Smooth muscle cell (in vitro differentiated cells): Measurements from ENCODE around the gene TEKTIP1. TPM values are rescaled to one million over a fixed set of nuclear protein-coding genes. Genes with fewer than 3 reads are reported as not detected.

Experiments used
- DNase-seq: peaks from one replicate; lab custom pipeline; 2025; ENCODE audit not compliant: unreplicated experiment; lab: John Stamatoyannopoulos, UW
- H2AFZ ChIP-seq: fragments of 200-600 bp; sonication (generic); 2 replicates; pipeline ENCODE4 v1.6.0; 2016; ENCODE audit warnings: antibody characterized with exemption, low read depth, mild to moderate bottlenecking
- H3F3A ChIP-seq: fragments of 200-600 bp; sonication (generic); 2 replicates; pipeline ENCODE4 v1.6.0; 2017; ENCODE audit warnings: antibody characterized with exemption, low read depth
- H3K27ac ChIP-seq: fragments of 200-600 bp; sonication (generic); 2 replicates; pipeline ENCODE4 v1.5.1; 2016; ENCODE audit warnings: low read depth, mild to moderate bottlenecking
- H3K27me3 ChIP-seq: fragments of 200-600 bp; sonication (generic); 2 replicates; pipeline ENCODE4 v1.6.1; 2016; ENCODE audit warnings: low read depth, mild to moderate bottlenecking
- H3K36me3 ChIP-seq: fragments of 200-600 bp; sonication (generic); 2 replicates; pipeline ENCODE4 v1.5.1; 2016; ENCODE audit warnings: low read depth
- H3K4me1 ChIP-seq: fragments of 200-600 bp; sonication (generic); 2 replicates; pipeline ENCODE4 v1.5.1; 2016; ENCODE audit warnings: low read depth
- H3K4me2 ChIP-seq: fragments of 200-600 bp; sonication (generic); 2 replicates; pipeline ENCODE4 v1.6.0; 2016; ENCODE audit warnings: mild to moderate bottlenecking
- H3K4me3 ChIP-seq: fragments of 200-600 bp; sonication (generic); 2 replicates; pipeline ENCODE4 v1.5.1; 2016; ENCODE audit warnings: mild to moderate bottlenecking
- H3K79me2 ChIP-seq: fragments of 200-600 bp; sonication (generic); 2 replicates; pipeline ENCODE4 v1.6.0; 2016; ENCODE audit warnings: low read depth, mild to moderate bottlenecking
- H3K9ac ChIP-seq: fragments of 200-600 bp; sonication (generic); 2 replicates; pipeline ENCODE4 v1.6.0; 2016; ENCODE audit warnings: low read depth
- H3K9me3 ChIP-seq: fragments of 200-600 bp; sonication (generic); replicated peaks from 2 replicates; pipeline ENCODE4 v1.5.1; 2016; ENCODE audit warnings: low read depth
- H4K20me1 ChIP-seq: fragments of 200-600 bp; sonication (generic); 2 replicates; pipeline ENCODE4 v1.6.0; 2016; ENCODE audit warnings: low read depth
- CTCF ChIP-seq: fragments of 200-600 bp; sonication (generic); IDR thresholded peaks from 2 replicates; pipeline ENCODE4 v1.5.1; 2017; ENCODE audit warnings: borderline replicate concordance, mild to moderate bottlenecking, antibody characterized with exemption; ENCODE audit not compliant: insufficient read depth, poor library complexity, severe bottlenecking
- WGBS: methylation state at CpG from one replicate; pipeline ENCODE4 v1.1.7; 2016; ENCODE audit warnings: low lambda C conversion rate; 5-methylcytosine and 5-hydroxymethylcytosine counted together
- polyA plus RNA-seq: library from polyadenylated mRNA; unstranded; fragments of >200 nt; fragmentation: Nextera tagmentation; extraction: Ambion mirVana; gene quantifications from 2 replicates; pipeline ENCODE4 v1.2.1, GENCODE V29; 2016
- total RNA-seq: library from RNA; depleted of rRNA; stranded (reverse); fragments of >200 nt; gene quantifications from 2 replicates; pipeline ENCODE4 v1.2.3, GENCODE V29; 2014

TEKTIP1 gene
- total and polyA plus RNA-seq, 2 experiments from 2014 or later, result 0.62 TPM; not detected in 1

- Histone ChIP-seq H3K4me1 (no peaks in the 10 kb centered on the region), H3K79me2 (peaks cover 38% of the 10 kb centered on the region)
Observed at GRCh38 chr19:3522421-3523360, 16.3 kb upstream of the TEKTIP1 start.

GRCh38 chr19:3523361-3524077 is 15.5 kb upstream of the TEKTIP1 start:
- no peaks in the 10 kb centered on the region for H3K27me3 ChIP-seq
- H4K20me1 ChIP-seq, result peaks cover 93% of the 10 kb centered on the region
- no peaks in the 10 kb centered on the region for H3K4me1 ChIP-seq
- no peak for TF ChIP-seq CTCF
- no peak overlapping the region for H2AFZ ChIP-seq
- DNase-seq, result no peak
- peaks cover 30% of the 10 kb centered on the region for H3K79me2 ChIP-seq
- no peak overlapping the region for H3K4me3 ChIP-seq
- no peaks in the 10 kb centered on the region for H3K9me3 ChIP-seq
- no peak overlapping the region for H3K27ac ChIP-seq
- no peak overlapping the region for H3K9ac ChIP-seq
- no peaks in the 10 kb centered on the region for H3F3A ChIP-seq
- no peak overlapping the region for H3K4me2 ChIP-seq
- H3K36me3 ChIP-seq, result no peaks in the 10 kb centered on the region
- 92% methylated on average over 20 of the region's 21 CpGs for WGBS

More at GRCh38 chr19:3522421-3523360, 16.3 kb upstream of the TEKTIP1 start:
- Histone ChIP-seq H2AFZ (no peak overlapping the region), H3K4me3 (no peak overlapping the region), H3K27me3 (no peaks in the 10 kb centered on the region), H3K27ac (peak overlapping the region; percentile 84), H4K20me1 (peaks cover 95% of the 10 kb centered on the region), H3K9me3 (no peaks in the 10 kb centered on the region), H3K9ac (no peak overlapping the region), H3K4me2 (no peak overlapping the region), H3F3A (no peaks in the 10 kb centered on the region), H3K36me3 (no peaks in the 10 kb centered on the region)
- no peak for DNase-seq
- 97% methylated on average over 40 of the region's 40 CpGs for WGBS
- TF ChIP-seq CTCF, result no peak

GRCh38 chr19:3524078-3524842 is 14.7 kb upstream of the TEKTIP1 start:
- Histone ChIP-seq H4K20me1 (peaks cover 88% of the 10 kb centered on the region), H3K9me3 (no peaks in the 10 kb centered on the region), H3K36me3 (no peaks in the 10 kb centered on the region), H3K9ac (no peak overlapping the region), H3K79me2 (peaks cover 22% of the 10 kb centered on the region), H3K4me1 (no peaks in the 10 kb centered on the region), H3F3A (no peaks in the 10 kb centered on the region), H3K4me2 (no peak overlapping the region), H3K4me3 (no peak overlapping the region), H2AFZ (no peak overlapping the region), H3K27ac (no peak overlapping the region), H3K27me3 (no peaks in the 10 kb centered on the region)
- WGBS, result 98% methylated on average over 33 of the region's 33 CpGs
- DNase-seq, result no peak
- TF ChIP-seq CTCF, result no peak
